Testis (tissue), 2 donors: Measurements from ENCODE around the gene CTIF.

Experiments
- CTCF ChIP-seq, 3 experiments: fragments of 450-650 bp in 2 of 3; fragments of 200-600 bp in 1 of 3; sonication (generic) in 1 of 3; IDR thresholded peaks; one replicate each; pipeline ENCODE4 v1.5.1; 2016 to 2019; ENCODE audit warnings: antibody characterized with exemption in 3 of 3, mild to moderate bottlenecking in 2 of 3, moderate library complexity in 1 of 3
- POLR2A ChIP-seq: fragments of 450-650 bp; IDR thresholded peaks from one replicate; pipeline ENCODE4 v1.6.1; 2017; ENCODE audit warnings: antibody characterized with exemption, mild to moderate bottlenecking, moderate library complexity

DNA sequence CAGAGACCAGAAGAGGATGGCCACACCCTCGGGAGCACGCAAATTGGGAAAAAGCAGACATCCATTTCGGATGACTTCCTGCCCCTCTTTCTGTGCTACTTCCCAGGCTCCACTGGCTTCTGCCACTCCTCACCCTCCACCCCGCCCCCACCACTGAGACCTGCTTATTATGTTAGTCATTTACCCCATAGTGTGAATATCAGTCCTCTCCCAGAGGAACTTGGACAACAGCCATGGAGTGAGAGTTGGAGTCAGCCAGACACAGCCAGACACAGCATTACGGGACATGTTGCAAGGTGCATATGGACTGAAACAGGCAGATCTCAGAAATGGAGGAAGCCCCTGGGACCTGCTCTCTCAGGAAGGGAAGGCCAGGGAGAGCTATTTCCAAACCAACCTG is 51.8 kb downstream of the CTIF start:
- no peak for TF ChIP-seq CTCF (IDR thresholded peaks at IDR 0.05)
- TF ChIP-seq POLR2A, result no peak
